Tibial nerve (tissue), 4 donors: ENCODE results near the gene TSSC4.

Experiments
- EP300 ChIP-seq, 2 donors: sonication (generic); formaldehyde crosslinking; IDR thresholded peaks; one replicate each; pipeline ENCODE4 v1.6.1; 2017; ENCODE audit warnings: antibody characterized with exemption in 2 of 2, mild to moderate bottlenecking in 1 of 2
- POLR2A ChIP-seq, 2 donors: fragments of 450-650 bp; IDR thresholded peaks; one replicate each; pipeline ENCODE4 v1.6.1; 2017; ENCODE audit warnings: antibody characterized with exemption in 2 of 2, mild to moderate bottlenecking in 2 of 2, moderate library complexity in 2 of 2
- TF ChIP-seq, protein P1 (sequence below), 5 experiments: fragments of 200-600 bp in 3 of 5; fragments of 450-650 bp in 2 of 5; sonication (generic) in 3 of 5; IDR thresholded peaks; one replicate each; pipeline ENCODE4 v1.5.1; 2016 to 2019; ENCODE audit warnings: antibody characterized with exemption in 5 of 5, mild to moderate bottlenecking in 3 of 5, moderate library complexity in 2 of 5

DNA sequence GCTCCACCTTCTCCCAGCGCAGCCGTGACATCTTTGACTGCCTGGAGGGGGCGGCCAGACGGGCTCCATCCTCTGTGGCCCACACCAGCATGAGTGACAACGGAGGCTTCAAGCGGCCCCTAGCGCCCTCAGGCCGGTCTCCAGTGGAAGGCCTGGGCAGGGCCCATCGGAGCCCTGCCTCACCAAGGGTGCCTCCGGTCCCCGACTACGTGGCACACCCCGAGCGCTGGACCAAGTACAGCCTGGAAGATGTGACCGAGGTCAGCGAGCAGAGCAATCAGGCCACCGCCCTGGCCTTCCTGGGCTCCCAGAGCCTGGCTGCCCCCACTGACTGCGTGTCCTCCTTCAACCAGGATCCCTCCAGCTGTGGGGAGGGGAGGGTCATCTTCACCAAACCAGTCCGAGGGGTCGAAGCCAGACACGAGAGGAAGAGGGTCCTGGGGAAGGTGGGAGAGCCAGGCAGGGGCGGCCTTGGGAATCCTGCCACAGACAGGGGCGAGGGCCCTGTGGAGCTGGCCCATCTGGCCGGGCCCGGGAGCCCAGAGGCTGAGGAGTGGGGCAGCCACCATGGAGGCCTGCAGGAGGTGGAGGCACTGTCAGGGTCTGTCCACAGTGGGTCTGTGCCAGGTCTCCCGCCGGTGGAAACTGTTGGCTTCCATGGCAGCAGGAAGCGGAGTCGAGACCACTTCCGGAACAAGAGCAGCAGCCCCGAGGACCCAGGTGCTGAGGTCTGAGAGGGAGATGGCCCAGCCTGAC lies 2.5 kb downstream of the TSSC4 start:
- TF ChIP-seq POLR2A (IDR thresholded peaks at IDR 0.05) (no peak), EP300 (IDR thresholded peaks at IDR 0.05) (no peak)
- TF ChIP-seq, protein P1, sequence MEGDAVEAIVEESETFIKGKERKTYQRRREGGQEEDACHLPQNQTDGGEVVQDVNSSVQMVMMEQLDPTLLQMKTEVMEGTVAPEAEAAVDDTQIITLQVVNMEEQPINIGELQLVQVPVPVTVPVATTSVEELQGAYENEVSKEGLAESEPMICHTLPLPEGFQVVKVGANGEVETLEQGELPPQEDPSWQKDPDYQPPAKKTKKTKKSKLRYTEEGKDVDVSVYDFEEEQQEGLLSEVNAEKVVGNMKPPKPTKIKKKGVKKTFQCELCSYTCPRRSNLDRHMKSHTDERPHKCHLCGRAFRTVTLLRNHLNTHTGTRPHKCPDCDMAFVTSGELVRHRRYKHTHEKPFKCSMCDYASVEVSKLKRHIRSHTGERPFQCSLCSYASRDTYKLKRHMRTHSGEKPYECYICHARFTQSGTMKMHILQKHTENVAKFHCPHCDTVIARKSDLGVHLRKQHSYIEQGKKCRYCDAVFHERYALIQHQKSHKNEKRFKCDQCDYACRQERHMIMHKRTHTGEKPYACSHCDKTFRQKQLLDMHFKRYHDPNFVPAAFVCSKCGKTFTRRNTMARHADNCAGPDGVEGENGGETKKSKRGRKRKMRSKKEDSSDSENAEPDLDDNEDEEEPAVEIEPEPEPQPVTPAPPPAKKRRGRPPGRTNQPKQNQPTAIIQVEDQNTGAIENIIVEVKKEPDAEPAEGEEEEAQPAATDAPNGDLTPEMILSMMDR (IDR thresholded peaks at IDR 0.05): no peak
